HG03442 (cell line): ENCODE measurements around the gene ZHX3.
"Not testable (repeated sequence)": the region's sequence is repeated elsewhere in the genome, so short reads cannot be mapped to it uniquely, and the experiment has no call there.

ENCODE experiments used
- ATAC-seq: cut with Tn5 transposase; IDR thresholded peaks from one replicate; pipeline ENCODE4 v1.9.1; 2021; ENCODE audit warnings: mild to moderate bottlenecking, moderate library complexity; ENCODE audit not compliant: unreplicated experiment

The ZHX3 gene

DNA sequence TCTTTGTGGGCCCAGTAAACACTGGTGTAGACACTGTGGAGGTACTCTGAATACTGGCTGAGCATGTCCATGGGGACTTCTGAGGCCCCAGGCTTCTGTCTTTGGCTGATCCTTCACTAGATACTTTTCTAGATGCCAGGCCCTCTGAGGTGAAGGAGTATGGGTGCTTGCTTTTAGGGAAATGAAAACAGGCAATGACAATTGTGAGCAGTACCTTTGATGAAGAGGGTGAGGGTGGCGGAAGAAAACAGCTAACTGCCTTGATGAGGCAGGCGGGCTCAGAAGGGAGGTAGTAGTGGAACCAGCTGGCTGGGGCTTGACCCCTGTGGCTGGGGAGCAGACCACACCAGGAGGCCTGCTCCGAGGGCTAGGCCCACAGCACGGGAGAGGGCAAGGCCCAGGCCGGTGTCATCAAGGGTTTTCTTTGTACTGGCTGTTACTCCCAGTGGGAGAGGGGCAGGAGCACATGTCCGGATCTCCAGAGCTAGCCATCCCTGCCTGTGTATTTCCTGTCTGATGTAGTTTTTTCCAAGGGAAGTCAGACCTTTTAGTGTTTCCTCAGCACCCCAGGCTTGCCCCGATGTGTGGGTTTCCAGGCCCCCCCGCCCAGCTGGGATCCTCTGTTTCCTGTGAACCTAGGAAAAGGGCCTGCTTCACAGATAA is 176.2 kb downstream of the ZHX3 start:
- ATAC-seq, result no peak

DNA sequence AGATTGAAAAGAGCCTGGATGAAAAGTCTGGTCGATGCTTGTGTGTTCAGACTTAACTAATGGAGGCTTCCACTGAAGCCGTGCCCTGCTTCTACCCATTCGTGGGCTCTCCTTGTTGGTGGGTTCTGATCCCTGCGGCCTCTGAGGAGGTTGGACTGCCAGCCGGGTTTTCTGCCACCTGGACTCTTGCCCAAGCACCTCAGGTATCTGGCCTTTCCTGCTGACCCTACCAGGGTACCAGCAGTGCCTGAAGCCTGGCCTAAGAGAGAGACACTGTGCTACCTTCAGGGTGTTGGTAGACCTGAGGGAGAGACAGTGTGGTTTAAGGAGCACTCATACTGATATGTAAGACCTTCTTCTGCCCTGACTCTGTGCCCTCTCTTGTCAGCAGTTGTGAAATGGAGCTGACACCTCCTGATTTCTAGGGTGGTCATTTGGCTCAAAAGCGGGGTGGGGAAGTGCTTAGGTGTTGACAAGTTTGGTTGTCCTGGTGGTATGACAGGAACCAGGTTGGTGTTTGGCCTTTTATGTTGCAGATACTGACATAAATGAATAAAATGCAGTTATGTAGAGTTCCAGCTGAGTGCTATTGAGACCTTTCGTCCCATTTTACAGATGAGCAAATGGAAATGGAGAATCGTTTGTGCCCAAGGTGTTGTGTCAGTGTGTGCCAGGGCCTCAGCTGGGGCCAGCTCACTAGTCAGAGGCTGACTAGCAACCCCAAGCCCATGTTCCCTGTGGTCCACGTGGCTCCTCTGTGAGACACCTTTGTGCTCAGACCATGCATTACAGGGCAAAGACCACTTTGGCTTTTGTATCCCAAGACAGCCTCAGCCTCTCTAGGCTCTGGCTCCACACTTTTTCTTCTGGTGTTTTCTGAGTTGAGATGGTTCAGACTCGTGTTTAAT is 177.1 kb downstream of the ZHX3 start:
- ATAC-seq, result no peak

DNA sequence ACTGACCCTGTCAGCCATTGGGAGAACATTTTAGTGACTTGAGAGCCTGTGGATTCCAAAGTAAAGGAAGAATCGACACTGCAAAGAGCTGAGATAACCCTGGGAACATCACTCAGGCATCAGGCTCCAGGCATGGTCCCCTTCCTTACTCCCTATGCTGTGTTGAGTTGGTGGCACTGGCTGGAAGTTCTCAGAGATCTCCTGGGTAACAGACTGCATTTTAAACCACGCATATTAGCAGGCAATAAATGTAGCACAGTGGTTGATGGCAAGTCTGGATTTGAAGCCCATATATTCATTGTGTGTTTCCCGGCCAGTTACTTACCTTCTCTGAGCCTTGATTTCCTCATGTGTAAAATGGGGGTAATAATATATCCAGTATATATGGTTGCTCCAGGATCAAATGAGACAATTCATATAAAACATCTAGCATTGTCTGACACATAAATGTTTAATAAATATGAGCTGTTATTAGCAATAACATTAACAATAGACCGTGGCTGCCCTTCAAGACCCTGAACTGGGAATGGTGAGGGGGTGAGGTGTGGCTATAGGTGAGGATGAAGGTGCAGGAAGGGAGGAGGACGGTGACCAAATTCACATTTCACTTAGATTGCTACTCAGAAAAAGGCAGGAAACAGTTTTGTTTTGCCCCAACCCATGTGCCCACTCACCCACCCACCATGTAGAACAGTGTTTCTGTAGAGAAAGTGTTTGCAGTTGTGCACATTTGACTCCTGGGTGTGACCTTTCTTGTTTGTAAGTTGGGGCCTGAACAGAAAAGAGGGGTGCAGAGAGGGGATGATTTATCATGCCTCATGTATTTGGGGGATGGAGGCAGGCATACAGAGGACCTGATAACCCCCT is 178.1 kb downstream of the ZHX3 start:
- ATAC-seq, result no peak

DNA sequence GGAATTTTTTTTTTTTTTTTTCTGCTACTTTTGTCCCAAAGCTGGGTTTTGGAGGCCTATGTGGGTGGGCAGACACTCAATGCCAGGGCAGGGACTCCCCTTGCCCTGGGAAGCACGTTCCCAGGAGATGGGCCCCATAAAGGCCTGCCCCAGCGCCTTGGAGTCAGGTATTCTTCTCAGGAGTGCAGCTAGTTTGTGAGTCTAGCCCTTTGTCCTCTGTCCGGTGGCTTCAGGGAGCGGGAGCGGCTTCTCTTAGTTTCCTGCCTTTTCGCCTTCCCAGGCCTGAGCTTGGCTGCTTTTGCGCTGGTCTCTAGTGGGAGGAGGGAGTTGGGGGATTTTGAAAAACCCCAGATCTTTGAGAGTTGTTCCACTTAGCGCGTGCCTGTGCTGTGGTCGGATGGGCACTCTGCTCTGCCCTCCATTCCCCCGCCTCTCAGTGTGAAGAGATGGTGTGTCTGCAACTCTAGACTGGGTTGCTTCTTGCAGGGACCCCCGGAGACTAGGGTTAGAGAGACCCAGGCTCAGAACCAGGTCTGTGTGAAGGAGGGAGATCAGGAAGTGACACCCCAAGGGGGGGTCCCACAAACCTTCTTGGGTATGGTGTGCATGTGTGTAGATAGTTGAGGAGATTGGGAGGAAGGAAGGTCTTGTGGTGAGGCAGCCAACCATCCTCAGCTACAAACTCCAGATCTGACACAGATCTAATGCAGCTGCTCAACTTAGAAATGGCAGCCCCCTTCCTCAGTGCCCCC is 178.9 kb downstream of the ZHX3 start:
- no peak for ATAC-seq

DNA sequence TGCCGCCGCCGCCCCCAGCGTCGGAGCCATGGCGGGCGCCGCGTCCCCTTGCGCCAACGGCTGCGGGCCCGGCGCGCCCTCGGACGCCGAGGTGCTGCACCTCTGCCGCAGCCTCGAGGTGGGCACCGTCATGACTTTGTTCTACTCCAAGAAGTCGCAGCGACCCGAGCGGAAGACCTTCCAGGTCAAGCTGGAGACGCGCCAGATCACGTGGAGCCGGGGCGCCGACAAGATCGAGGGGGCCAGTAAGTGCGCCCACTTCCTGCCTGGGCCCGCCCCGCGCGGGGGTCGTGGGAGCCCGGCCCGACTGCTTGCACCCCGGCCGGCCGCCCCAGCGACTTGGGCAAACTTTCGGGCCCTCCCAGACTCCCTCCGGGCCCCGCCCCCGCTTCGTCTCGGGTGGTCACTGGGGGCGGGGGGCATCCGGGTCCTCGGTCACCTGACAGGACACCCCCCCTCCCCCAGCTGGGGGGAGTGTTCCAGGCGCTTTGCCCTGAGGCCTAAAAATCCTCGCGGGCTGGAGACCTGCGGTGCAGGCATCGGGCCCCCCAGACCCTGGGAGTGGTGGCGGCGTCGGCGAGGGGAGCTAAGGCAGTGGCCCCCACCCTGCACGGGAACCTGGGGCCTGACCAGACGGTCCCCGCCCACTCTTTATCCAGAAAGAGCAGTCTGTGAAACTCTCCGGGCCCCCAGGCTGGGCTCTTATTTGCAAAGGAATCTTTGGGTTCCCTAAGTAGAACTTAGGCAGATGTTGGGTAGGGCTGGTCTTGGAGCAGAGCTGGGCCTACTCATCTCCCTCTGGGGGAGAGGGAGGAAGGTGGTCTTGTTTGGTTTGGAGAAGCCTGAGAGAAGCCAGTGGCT is 179.7 kb downstream of the ZHX3 start:
- ATAC-seq, result peak; percentile 1

DNA sequence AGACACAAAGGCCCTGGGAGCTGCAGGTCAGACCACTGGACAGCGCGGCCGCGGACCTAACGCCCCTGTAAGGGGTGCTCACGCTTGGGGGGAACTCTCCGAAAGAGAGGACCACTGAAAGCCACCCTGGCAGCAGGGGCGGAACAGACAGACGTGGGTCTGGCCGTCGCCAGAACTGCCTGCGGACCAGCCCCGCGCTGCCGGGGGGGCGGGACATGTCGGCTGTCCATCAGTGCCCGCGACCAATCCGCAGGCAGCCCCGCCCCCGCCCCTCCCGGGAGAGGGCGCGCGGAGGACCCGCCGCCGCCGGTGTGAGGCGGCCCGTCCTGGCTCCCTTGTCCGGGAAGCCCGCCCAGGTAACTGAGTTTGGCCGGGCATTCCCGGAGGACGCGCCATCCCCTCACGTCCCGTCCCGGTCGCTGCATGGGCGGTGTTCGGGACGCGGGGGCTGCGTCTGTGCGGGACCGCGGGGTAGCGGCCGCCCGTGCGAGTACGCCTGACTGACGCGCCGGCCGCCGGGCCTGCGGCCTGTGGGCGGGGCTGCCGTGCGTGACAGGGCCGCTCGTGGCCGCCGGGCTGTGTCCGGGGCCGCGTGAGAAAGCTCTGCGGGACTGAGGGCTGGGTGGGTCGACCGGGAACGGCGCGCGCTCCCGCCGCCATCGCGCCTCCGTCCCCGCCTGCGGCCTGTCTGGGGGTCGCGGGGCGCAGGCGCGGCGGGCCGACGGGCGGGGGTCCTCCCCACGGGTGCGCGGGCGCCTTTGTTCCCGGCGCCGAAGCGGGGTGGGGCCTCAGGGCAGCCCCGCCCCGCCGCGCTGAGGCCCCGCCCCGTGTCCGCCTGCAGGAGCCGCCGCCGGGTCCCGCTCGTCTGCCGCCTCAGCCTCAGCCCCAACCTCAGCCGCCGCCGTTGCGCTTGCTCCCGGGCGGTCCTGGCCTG is 180.6 kb downstream of the ZHX3 start, which contains the start of gene PLCG1:
PLCG1 (plus strand) TSS at position 864 of the 934 bp plus-strand sequence. CDS start 99 bp downstream, outside the sequence.
- peak; percentile 55 for ATAC-seq

DNA sequence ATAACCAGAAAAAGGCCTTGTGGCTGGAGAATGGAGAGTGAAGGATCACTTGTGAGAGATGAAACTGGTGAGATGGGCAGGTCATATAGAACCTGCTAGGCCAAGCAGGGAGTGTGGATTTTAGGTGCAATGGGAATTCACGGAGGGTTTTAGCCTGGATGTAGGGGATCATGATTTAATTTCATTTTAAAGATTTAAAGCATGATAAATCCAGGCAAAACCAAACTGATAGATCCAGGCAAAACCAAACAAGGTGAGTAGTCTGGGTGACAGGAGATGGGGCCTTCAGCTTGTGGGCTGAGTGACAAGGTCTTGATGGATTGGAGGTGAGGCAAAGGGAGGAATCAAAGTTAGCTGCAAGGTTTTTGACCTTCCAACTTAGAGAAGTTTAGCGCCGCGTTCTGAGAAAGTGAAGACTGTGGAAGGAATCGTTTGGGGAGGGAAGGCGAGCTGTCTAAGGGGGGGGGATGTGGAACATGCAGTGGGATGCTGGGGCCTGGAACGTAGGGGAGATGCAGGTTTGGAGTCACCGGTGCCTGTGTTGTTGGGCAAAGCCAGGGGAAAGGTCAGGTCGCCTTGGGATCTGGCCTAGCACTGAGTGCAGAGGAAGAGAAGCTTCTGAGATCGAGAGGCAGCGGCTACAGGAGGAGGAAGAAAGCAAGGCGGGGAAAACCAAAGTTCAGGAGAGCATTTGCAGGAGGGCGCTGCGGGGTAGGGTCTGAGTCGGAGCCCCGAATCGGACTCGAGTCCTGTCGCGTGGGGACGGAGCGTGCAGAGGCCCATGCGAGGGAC is 181.4 kb downstream of the ZHX3 start:
- ATAC-seq, result no peak

DNA sequence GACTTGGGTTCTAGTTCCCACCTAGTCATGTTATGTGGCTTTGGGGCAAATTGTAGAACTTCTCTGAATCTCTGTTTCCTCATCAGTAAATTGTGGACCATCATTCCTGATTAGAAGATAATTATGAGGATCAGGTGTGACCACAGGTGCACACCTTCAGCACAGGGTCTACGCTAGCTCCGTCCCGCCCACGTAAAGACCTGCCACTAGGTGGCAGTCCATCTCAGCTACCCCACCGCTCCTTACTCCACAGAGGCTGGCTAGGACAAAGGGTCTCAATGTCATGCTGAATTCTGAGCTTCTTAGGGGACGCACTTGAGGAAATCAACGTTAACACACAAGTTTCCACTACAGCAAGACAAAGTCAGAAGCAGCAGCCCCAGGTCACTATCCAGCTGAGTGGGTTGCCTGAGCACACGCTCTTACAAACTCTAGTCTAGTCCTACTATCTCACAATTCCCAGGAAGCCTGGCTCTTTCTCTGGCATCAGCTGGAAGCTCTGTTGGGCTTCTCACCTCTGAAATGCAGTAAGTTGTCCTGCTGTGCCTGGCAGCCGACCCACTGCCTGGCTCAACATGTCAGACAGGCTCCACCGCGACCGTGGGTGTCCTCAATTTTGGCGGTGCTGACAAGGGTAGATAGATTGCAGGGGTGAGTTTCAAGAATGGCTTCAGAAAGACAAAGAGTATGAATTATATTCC is 182.2 kb downstream of the ZHX3 start:
- ATAC-seq, result no peak

DNA sequence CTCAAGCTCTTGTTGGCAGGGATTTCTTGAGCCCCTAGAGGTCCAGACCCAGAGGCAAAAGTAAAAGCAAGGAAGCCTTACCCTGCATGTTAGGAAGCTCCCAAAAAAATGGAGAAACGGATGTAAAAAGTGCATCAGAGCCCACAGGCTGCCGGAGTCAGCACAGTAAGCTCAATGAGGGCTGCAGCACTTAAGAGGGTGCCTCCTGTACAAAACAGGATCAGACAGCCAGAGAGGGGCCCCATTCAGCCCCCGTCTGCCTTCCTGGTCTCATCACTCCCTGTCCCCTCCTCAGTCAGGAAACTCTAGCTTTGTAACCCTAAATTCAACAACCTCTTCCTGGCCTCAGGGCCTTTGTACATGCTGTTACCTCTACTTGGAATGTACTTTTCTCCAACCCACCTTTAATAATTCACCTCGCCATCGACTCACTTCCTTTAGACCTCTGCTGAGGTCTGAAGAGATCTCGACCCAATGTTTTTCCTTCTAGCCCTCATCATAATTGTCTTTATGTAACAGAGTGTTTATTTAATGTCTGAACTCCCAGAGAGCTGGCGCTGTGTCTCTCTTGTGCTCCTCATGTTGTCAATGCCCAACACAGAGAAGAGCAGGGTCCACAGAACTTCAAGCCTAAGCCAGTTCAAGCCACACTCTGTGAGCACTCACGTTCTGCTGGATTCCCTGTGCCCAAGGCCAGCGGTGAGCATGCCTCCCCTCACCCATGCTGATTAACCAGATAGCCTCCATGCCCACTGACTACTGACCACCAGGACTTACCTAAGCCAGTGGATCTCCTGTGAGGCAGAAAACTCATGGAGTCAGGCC is 183.0 kb downstream of the ZHX3 start:
- no peak for ATAC-seq

DNA sequence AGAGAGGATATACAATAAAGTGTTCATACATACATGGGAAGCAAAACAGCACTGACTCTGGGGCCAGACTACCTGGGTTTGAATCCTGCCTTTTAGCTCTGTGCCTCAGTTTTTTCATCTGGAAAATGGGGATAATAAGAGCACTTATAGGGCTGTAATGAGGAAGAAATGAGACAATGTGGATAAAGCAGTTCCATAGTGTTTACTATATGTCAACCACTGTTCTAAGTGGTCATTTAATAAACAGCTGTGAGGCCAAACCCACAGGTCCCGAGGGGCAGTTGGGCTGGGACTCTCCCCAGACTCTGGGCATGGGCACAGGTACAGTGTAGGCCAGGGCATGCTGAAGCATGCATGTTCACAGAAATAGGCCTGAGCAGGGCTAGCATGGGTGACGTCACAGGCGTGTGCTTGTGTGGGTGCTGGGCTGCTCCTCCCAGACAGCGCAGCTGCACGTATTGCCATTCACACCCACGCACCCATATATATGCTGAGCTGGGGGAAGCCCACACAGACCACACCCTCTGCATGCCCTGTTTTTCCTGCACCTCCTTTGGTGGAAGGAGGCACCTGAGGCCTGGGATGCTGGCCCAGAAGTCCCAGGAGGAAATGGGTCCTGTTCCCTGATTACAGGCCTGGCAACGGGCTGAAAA is 183.7 kb downstream of the ZHX3 start:
- ATAC-seq, result peak; percentile 52

DNA sequence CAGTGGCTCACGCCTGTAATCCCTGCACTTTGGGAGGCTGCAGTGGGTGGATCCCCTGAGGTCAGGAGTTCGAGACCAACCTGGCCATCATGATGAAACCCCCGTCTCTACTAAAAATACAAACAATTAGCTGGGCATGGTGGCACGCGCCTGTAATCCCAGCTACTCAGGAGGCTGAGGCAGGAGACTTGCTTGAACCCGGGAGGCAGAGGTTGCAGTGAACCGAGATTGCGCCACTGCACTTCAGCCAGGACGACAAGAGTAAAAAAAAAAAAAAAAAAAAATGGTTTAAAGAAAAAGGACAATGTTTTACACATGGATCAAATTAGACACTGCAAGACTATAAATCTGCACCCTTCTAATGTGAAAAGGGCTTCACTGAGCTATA is 185.1 kb downstream of the ZHX3 start:
- not testable (repeated sequence) for ATAC-seq

DNA sequence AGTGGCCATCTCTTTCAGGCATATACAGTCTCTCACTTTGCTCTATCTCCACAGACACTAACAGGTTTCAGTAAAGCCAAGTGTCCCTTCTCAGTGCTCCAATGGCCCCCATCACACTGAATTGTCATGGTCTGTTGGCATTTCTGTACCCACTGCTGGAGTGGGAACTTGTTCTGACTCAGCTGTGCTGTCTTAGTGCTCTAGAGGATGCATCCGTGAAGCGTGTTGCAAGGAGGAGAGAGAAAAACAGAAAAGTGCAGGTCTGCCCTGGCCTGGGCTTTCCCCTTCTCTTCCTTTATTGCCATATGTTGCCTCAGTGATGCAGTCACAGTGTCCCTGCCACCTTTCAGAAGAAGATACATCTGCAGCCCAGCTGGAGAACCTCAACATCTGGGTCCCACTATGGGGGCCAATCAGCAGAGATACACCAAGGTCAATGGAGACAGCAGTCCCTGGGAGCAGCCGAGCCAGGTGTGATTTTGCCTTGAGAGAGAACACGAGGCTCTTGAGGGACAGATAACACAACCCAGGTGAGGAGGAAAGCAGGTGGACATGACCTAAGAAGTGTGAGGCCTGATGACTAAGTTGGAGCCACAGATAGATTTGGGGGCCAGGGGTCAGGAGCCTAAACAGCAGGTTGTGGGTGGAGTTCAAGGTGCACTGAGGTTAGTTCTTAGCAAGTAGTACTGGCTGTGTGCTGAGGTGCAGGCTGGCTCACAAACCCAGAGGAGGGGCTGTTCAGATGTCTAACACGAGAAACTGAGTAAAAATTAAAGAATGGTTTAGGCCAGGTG is 185.7 kb downstream of the ZHX3 start:
- ATAC-seq, result no peak
